PC-9 (cell line): ENCODE data around the gene IGSF21.

Experiments used
- CTCF ChIP-seq: fragments of 200-600 bp; sonication (generic); conservative IDR thresholded peaks from 2 replicates; pipeline ENCODE4 v1.6.1; 2017; ENCODE audit warnings: mixed run types, antibody characterized with exemption, mild to moderate bottlenecking, moderate library complexity
- EZH2 ChIP-seq: fragments of 200-600 bp; sonication (generic); IDR thresholded peaks from 2 replicates; pipeline ENCODE4 v1.8.0; 2017; ENCODE audit warnings: antibody characterized with exemption, low read depth

- TF ChIP-seq CTCF (no peak), EZH2 (no peak)
Observed at GRCh38 chr1:18205319-18205718, 97.7 kb downstream of the IGSF21 start.
